Epithelial cell of prostate (primary cell): ENCODE data around the gene NPAS3.

Source experiments
- DNase-seq: peaks from one replicate; pipeline ENCODE4 v3.0.0-alpha.2; 2011; ENCODE audit warnings: low read depth, low spot score
- H3K27ac ChIP-seq: fragments of 450-650 bp; 2 replicates; pipeline ENCODE4 v1.5.1; 2017; ENCODE audit warnings: mild to moderate bottlenecking

The NPAS3 gene

GRCh38 chr14:33642691-33643244 is 704.1 kb downstream of the NPAS3 start:
- no peak overlapping the region for H3K27ac ChIP-seq
- no peak for DNase-seq

DNA sequence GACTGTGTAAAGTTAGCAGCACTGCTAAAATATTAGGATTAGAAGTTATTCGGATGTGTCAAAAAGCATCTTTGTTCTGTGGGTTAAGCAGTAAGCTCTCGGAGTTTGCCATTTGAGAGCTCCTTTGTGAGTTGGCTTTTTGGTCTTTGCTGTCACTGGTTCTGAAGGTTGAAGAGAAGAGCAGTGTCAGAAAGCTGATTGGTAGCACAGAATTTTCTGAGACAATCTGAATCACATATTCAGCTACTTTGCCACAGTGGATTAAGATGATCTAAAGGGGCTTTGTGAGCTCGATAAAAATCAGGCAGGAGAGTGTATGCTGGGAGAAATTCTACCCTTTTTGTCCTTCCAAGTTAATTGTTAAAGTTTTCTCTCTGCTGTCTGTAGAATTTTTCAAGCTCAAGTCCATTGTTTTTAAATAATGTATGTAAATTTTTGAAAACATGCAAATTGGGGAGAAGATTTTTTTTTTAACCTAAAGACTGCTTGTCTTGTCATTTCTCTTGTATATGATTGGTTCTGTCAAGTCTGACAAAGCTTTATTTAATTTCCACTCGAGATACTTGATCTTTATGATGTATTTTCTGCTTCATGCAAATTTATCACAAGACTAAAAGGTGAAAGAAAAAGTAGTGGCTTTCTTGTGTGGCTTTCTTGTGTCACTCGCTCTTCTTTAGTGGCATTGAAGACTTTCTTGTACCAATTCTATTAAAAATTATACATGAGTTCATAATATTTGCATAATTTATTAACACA is 704.9 kb downstream of the NPAS3 start:
- no peak for DNase-seq
- no peak overlapping the region for H3K27ac ChIP-seq

GRCh38 chr14:33646692-33647260 is 708.1 kb downstream of the NPAS3 start:
- peak overlapping the region; percentile 57 for H3K27ac ChIP-seq
- peak; percentile 22 for DNase-seq

GRCh38 chr14:33647385-33647786 is 708.7 kb downstream of the NPAS3 start:
- peak; percentile 84 for DNase-seq
- H3K27ac ChIP-seq = peak overlapping the region; percentile 57

DNA sequence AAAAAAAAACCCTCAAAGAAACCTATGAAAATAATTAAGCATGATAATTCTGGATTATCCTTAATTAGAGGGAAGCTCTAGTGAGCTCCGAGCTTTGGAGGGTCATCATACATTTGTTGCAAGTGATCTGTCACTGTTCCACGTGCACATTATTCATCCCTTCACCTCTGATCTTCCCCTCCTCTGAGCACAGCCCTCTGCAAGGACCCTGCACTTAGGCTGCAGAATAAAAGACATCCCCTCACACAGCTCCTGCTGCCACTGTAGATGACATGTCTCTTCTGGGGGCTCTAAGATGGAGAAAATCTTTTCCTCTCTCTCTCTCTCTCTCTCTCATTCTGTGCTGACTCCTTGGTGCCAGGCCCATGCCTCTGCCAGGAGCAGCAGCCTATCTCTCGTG is 711.8 kb downstream of the NPAS3 start:
- no peak overlapping the region for H3K27ac ChIP-seq
- DNase-seq = no peak

GRCh38 chr14:33652566-33653307 is 714.1 kb downstream of the NPAS3 start:
- H3K27ac ChIP-seq = no peak overlapping the region
- DNase-seq = no peak

DNA sequence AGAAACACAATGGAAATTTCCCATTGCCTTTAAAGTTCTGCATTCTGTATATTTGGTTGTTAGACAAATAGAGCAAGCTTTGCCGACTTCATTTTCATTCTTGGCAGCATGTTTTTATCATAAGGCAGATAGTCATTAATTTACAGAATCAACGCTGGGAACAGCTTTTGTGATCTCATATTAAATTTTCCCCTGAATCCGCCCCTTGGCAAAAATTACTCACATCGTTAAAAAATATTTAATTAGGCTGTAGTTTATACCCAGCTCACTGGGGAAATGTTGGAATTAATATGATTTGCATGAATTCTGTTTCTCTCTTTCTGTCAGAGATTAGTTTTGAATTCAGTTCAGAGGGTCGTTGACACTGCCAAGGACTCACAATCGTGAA is 714.6 kb downstream of the NPAS3 start:
- no peak for DNase-seq
- no peak overlapping the region for H3K27ac ChIP-seq

DNA sequence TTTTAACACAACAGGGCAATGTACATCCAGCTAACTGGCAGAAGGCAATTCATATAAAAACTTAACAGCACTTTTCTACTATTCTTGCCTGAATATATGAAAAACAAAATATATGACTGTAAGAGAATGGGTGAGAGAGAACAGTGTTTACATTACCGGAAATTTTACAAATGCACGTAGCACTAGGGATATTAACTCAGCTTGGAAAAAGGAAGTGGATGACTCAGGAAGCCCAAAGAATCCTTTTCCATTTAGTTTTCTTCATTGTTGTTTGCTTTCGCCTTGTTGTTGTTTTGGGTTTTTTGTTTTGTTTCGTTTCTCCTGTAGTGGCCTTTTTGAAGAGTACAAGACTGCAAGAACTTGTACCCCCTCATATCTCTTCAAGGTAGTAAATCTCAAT is 716.7 kb downstream of the NPAS3 start:
- no peak for DNase-seq
- H3K27ac ChIP-seq = no peak overlapping the region

- no peak for DNase-seq
Measured at GRCh38 chr14:33657476-33657875, 718.8 kb downstream of the NPAS3 start.

GRCh38 chr14:33660248-33660647 is 721.6 kb downstream of the NPAS3 start:
- DNase-seq = no peak
- H3K27ac ChIP-seq = no peak overlapping the region

More at GRCh38 chr14:33657476-33657875, 718.8 kb downstream of the NPAS3 start:
- H3K27ac ChIP-seq = no peak overlapping the region

DNA sequence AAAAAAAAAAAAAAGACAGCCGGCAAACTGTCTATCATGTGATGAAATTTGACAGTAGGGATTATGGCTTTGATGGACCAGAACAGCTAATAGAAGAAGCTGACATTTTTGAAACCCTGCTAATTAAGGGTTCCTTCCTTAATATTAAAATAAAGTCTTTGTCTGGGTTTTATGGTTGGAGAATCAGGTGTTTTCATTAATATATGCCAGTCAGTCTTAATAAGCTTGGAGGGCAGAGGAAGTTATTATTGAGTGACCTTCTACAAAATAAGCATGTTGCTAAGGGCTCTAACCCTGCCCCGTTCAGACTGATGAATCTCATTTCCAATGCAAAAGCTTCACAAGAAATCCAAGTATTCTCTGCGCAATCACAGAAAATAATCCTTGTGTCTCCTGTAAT is 722.4 kb downstream of the NPAS3 start:
- no peak for DNase-seq
- no peak overlapping the region for H3K27ac ChIP-seq

DNA sequence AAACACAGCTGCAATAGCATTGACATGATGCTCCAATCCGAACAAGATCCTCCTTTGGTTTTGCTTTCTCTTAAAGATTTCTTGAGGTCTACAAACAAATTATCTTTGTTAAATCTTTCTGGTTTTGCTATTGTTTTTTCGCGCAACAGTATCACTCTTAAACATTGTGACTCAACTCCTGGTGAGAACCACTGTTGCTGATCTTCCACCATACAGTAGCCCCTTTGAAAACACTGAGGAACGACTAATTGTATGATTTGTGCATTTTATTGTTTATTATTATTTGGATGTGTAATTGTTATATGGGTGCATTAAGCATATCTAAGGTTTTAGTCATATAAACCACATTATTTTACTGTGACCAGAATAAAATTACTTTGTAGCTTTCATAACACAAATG is 729.4 kb downstream of the NPAS3 start:
- no peak for DNase-seq
- no peak overlapping the region for H3K27ac ChIP-seq

- no peak overlapping the region for H3K27ac ChIP-seq
- DNase-seq = no peak
Measured at GRCh38 chr14:33669111-33669510, 730.4 kb downstream of the NPAS3 start.

DNA sequence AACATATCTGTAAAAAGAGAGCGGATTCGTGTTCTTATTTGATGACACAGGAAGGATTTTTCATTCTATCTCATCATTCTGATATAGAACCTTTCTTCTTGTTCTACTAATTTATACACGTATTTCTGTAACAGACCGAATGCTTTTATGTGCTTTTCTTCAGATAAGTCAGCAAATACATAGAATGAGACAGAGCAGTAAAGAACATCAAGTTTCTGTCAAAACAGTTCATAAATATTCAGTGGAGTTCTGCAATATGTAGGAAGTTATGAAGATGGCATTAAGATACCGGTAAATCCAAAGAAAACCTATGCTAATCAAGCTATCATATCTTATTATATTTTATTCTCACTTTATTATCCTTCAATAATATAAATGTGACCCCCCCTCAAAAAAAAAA is 731.6 kb downstream of the NPAS3 start:
- no peak for DNase-seq
- no peak overlapping the region for H3K27ac ChIP-seq

- no peak overlapping the region for H3K27ac ChIP-seq
- DNase-seq = no peak
Measured at GRCh38 chr14:33671556-33671955, 732.9 kb downstream of the NPAS3 start.

DNA sequence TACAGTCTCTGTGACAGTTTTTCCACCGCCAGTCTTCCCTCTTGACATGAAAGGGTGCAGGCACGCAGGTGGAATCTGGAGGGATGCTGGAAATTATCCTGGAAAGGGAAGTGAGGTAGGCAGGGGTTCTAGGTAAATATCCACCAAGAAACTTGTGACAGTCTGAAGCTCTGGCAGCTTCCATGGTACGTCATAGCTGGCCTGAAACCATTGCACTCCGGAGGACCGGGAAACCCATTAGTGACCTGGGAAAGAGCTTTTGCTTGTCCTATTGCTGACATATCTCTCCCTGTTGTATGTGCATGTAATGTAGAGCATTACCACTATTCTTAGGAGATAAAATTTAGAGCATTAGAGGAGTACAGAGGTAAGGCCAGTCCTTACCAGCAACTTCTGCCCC is 736.2 kb downstream of the NPAS3 start:
- no peak overlapping the region for H3K27ac ChIP-seq

DNA sequence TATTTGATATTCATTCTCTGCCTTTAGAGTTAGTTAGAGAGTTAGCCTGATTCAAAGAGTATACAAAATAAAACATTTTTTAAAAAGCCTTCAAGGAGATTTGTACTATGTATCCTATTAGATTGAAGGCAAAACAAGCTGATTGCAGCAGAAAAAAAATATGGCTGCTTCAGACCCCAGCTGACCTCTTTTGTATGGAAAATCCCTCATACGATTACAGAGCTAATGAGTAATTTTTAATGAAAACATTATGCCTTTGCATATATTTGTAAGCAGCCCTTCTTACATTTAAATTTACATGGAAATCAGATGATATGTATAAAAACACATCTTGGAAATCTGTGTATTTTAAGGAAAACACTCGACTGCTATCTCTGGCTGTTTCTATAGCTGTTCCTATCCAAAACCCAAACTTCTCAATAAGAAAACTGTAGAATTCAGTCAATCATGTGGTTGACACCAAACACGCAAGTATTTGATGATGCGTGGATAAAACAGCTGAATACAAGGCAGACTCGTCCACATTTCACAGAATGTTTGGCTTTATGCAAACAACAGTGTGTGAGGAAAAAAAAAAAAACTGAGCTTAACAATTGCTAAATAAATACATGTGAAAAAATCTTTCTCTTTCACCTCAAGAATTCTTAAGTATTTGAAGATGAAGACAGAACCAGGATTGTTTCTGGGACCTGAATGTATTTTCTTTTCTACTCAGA is 736.9 kb downstream of the NPAS3 start:
- no peak overlapping the region for H3K27ac ChIP-seq
- DNase-seq = no peak

More for the DNA sequence above, 736.2 kb downstream of the NPAS3 start:
- no peak for DNase-seq

DNA sequence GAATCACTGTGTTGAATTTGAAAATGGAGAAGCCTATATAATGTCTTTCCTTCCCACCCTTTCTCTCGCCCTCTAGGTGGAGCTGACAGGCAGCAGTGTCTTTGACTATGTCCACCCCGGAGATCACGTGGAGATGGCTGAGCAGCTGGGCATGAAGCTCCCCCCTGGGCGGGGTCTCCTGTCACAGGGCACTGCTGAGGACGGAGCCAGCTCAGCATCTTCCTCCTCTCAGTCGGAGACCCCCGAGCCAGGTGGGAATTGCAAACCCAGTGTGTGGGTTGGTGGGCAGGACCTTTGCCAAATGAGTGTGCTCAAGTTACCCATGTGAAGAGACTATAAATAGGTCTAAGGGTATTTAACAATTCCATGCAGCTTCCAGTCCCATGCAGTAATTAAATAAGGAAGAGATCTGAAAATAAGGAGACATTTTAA is 737.5 kb downstream of the NPAS3 start:
- no peak overlapping the region for H3K27ac ChIP-seq
- DNase-seq = no peak

DNA sequence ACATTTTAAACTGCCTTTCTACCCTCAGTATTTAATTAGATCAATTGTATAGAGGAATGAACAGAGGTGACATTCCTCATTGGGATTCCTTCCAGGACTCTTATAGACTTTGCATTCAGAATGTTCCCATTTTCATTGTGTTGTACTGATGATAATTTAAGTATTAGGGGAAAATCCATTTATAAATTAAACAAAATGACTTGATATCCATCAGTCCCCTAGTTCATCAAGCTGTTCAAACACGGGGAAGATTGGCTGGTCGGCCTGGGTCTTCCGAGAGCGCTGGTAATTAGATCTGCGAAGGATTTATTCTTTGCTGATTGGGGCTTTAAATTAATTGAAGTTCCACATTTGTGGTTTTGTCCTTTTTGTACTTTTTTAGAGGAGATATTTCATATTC is 738.2 kb downstream of the NPAS3 start:
- no peak for DNase-seq
- no peak overlapping the region for H3K27ac ChIP-seq

- DNase-seq = no peak
- no peak overlapping the region for H3K27ac ChIP-seq
Measured at GRCh38 chr14:33678005-33678404, 739.3 kb downstream of the NPAS3 start.
